ENCODE measurements around the gene FAM47E.
"Not testable (repeated sequence)": the region's sequence is repeated elsewhere in the genome, so short reads cannot be mapped to it uniquely, and the experiment has no call there.

The FAM47E gene

DNA sequence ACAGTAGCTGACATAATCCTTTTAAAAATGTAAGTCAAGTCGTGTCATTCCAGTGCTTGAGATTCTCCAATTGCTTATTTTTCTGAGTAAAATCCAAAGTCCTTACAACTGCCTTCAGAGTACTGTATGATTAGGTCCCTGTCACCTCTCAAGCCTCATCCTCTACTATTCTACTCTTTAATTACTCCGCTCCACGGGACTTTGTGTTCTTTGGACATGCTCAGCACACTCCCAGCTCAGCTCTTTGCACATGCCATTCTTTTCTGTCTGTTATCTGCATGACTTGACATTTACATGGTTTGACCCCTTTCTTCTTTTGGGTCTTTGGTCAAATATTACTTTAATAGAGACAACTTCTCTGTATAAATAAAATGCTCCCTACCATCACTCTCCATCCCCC lies 15.1 kb downstream of the FAM47E start:
- in situ Hi-C loops (cut with MboI; ENCODE audit: low sequenced_read_pairs) = no loop called here

DNA sequence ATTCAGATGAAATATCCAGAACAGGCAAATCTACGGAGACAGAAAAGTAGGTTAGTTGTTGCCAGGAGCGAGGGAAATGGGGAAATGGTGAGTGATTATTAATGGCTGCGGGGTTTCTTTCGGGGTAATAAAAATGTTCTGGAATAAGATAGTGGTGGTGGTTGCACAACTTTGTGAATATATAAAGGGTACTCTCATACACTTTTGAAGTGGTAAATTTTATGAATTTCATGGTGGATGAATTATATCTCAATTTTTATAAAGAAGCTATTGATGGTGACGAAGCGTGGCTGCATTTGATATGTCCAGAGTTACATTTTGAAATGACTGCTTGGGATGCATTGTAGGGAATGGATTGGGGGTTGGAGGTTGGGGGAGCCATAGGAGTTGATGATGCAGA lies 16.3 kb downstream of the FAM47E start:
- in situ Hi-C loops (cut with MboI; ENCODE audit: low sequenced_read_pairs) = no loop called here

DNA sequence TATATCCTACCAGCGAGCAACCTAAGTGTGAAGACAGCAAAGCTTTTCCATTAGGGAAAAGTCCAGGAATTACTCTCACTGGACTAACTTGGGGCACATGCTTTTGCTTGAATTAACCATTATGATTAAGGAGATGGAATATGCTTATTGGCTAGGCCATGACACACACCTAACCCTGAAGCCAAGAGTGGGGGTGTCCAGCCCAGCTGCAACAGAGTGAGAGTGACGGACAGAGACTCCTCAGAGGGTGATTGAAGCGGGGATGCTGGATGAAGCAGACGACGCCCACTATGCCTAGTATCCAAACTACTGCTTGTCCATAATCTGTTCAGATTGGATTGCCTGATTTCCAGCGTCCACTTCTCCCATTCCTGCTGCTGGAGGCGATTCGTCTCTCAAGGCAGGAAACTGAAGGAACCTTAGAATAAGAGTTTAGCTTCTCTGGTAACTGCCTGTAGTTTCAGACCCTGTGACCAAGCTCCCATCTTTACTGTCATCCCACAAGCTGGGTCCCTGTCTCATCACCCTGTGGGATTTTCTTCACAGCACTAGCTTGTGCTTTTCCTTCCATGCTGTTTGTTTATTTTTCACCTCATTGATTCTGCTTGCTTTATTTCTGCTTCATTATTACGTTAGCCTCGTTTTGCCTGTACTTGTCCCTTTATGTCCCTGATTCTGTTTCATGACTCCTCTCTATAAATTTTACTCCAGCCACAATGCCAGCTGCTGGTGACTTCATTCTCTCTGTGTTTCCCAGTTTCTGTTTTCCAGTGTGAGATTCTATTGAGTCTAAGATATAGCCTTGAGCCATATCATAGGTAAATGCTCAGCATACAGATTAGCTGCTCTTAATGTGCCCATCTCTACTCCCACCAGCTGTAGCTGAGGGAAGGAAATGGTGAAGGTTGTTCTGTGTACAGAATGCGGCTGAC lies 19.0 kb downstream of the FAM47E start:
- in situ Hi-C loops (cut with MboI; ENCODE audit: low sequenced_read_pairs) = no loop called here

DNA sequence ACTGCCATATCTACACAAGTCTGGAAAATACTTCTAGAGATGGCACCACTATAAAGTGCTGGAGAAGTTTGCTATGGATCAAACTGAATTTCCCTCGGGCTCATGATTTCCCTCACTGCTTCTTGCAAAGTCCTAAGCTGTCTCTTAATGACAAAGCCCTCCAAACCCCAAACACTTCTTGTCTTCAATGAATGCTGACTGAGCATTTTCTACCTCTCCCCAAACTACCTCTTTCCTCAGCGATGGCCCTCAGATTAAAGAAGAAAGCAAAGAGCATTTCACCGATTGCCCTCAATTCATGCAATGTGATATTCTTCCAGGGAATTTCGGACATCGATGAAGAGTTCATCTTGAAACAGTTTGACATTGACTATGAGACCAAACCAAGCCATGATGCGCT lies 19.7 kb downstream of the FAM47E start:
- in situ Hi-C loops (cut with MboI; ENCODE audit: low sequenced_read_pairs) = no loop called here

DNA sequence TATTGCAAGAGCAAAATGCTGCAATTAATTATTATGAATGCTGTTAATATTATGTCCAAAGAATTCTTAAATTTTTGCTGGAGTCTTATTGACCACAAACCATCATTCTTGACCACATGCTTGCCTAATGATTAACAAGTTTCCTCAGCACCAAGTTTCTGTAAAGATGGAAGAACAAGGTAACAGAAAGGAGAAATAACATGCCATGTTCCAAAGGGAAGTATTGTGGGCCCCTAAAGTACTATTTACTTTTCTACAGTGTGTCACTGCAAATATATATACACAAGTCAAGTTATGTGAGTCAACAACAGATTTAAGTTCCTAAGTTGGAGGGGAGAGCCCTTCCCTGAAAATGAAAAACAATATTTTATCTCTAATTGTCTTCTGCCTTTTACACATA lies 20.6 kb downstream of the FAM47E start:
- in situ Hi-C loops (cut with MboI; ENCODE audit: low sequenced_read_pairs) = no loop called here

DNA sequence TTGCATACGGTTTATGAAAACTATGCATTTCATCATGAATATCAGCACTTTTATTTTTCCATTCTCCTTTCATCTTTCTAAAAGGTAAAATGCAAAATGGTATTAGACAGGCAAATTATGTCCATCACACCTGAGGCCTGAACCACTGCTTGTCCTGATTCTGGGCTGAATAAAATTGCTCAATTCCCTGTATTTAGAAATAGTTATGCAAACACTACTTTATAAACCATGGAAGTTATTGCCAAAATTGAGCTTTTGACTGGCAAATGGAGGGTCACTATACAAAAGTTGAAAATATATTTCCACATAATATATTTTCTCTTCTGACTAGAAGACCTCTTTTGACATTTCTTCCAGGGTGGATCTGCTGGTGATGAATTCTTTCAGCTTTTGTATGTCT lies 21.1 kb downstream of the FAM47E start:
- in situ Hi-C loops (cut with MboI; ENCODE audit: low sequenced_read_pairs) = no loop called here

DNA sequence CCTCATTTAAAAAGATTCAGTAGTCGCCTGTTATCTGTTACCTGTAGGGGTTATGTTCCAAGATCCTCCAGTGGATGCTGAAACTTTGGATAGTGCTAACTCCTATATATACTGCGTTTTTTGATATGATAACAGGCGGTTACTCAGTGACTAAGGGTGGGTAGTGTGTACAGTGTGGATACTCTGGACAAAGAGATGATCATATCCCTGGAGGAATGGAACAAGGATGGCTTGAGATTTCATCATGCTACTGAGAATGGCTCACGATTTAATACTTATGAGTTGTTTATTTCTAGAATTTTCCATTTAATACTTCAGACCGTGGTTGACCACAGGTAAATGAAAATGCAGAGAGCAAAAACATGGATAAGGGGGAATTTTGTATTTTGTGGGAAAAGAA lies 21.5 kb downstream of the FAM47E start:
- in situ Hi-C loops (cut with MboI; ENCODE audit: low sequenced_read_pairs) = no loop called here

DNA sequence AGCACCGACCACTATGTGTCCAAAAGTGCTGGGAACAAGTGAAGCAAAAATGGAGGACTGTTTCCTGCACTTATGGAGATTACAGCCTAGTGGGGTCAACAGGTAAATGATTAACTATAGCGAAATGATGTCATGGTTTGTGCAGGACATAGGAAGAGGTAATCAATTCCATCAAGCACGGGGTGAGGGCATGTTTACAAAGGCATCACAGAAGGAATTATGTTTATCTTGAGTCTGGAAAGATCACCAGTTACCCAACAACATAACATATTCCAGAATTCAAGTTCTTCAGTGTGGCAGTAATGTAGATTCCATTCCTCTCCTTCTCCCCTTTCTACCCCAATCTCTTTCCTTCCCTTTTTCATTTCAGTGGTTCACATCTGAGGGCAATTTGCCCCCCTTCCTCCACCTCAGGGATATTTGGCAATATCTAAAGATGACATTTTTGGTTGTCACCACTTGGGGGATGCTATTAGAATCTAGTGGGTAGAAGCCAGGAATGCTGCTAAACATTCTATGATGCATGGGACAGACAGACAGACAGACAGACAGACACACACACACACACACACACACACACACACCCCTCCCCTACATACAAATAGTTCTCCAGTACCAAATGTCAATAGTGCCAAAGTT lies 24.1 kb downstream of the FAM47E start:
- in situ Hi-C loops (cut with MboI; ENCODE audit: low sequenced_read_pairs) = no loop called here

DNA sequence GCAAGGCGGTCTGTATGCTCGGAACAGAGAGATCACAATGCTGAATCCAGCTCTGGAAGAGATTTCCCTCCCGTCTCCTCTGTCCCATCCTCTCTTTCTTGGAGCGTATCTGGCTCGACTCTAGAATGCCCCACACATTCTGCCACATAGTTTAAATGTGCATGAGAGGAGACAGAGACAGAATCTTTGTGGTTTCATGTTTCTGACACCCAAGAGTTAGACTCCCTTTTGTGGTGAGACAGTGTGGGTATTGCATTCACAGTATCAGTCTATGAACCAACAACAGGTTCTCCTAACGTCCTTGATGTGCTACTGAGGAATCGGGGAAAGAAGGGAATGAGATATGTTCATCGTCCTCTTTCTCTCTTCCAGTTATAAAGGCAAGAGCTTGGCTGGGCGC lies 25.3 kb downstream of the FAM47E start:
- in situ Hi-C loops (cut with MboI; ENCODE audit: low sequenced_read_pairs) = no loop called here

DNA sequence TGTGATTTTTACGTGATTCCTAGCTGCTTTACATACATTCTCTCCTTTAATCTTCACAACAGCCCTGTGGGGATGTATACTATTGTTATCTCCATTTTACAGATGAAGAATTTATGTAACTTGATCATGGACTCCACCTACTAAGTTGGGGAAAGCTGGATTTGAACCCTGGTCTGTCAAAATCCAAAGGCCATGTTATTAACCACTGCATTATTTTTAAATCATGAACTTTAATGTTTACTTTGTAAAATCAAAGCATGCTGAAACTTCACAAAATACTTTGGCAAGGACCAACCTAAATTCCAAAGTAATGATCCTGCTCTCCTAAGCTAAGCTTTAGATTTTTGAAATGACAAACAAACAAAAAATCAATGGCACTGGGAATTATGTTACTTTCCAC lies 26.1 kb downstream of the FAM47E start:
- in situ Hi-C loops (cut with MboI; ENCODE audit: low sequenced_read_pairs) = no loop called here

DNA sequence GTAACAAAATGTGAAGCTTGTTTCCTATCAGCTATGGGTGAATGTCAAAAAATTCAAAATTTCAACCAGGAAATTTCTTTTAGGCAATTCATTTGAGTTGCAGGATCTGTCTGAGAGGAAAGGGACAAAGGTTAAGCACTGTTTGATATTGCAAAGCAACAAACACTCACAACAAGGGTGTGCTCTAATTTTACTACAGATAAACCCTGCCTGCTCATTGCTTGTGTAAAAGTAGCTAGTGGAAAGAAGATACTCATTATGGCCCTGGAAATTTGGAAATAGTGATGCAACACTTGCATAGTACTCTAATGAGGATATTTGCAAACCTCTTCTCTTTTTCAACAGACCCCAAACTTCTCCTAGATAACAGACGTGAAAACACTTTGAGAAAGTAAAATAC lies 27.1 kb downstream of the FAM47E start:
- in situ Hi-C loops (cut with MboI; ENCODE audit: low sequenced_read_pairs) = no loop called here

DNA sequence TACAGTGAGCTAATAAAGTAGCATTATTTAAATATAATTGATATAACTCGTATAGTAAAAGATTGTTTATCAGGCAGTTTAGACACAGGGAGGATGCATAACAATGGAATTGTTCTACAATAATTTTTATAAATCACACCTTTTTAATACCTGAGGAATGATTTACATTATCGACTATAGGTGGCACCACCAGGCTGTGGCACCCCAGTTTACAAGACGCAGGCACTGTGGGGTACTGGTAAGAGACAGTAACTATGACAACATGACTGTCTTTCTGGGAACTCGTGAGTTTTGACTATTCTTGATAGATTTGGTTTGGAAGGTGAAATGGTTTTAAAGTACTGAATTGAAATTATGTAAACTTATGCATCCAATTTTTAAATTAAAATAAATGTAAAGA lies 27.9 kb downstream of the FAM47E start:
- in situ Hi-C loops (cut with MboI; ENCODE audit: low sequenced_read_pairs) = no loop called here

DNA sequence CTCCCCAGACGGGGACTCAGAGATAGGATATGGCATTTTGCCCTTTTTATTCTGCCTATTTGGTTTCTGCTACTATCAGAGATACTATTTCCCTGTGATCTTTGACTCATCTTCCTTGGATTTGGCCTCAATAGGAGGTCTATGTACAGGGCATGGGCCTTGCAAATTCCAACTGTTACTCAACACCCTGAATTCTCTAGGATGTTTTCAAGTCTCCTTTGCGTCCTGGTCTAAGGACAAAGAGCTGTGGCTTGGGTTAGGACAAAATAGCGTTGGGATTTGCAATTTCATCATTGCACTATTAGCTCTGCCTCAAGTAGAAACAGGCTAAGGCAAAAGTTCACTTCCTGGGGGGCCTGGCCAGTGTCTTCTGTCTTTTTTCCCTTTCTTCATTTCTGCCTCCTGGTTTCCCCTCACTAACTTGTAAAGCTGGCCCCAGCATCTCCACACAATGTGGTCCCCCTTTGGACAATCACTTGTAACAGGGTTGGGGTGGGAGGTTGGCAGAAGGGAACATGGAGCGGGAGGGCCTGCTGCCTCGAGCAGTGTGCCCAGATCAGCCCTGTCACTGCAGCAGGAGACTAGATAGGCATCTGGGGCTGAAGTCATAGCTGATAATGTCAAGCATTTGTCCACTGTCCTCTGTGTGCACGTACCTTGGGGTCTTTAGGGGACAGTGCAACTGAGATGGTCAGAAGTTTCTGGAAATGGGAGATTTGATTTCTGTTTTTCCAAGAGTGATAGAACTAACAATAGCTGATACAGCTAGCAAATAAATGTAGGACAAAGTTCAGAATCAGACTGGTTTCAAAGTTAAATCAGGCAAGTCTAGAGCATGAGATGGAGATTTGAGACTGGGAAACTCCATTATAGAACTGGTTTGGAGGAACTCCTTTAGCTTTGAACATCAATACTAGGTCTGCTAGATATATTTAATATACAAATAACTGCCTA lies 29.2 kb downstream of the FAM47E start:
- in situ Hi-C loops (cut with MboI; ENCODE audit: low sequenced_read_pairs) = no loop called here

DNA sequence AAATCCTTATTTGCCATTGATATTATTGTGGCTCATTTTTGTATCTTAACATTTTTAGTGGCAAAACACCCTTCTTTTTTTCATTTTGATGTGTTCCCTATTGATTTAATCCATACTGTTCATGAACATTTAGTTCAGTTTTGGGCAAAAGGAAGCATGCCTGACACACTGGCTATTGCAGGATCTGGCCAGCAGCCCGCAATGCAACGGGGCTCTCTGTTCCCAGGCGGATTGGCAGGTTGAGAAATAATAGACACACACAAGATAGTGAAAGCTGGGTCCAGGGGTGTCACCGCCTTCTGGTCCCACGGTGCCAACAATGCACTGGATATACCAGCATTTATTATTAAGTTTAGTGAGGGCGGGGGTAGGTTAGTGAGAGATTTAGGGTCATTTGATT lies 30.1 kb downstream of the FAM47E start:
- in situ Hi-C loops (cut with MboI; ENCODE audit: low sequenced_read_pairs) = not testable (repeated sequence)

DNA sequence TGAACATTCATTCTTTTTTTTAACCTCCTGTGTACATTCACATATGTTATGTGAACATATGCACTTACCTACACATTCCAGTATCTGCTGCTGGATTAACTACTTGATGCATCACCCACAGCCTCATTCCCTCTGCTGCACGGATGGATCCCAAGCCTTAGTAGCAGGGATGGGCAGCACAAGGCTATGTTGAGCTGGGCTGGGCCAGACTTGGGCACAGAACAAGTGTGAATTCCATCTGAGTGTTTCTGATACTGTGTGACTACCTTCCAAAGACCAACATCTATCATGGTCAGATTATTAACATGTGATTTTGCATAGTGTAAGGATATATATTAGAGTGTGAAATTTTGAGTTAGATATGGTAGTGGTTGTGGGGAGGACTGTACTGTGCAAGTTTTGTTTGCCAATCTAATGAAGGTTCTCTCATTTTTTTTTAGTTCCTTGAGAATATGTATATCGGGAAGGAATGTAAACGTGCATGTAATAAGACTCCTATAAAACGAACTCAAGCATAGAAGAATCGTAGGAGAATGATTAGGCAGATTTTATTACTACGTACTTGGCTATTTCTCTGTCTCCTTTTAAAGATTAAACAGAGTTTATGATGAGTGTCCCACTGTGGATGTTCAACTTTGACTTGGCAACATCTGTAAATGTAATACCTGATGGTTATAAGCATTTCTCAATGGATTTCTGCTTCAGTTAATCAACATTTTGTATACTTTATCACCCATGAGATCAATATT lies 31.6 kb downstream of the FAM47E start:
- in situ Hi-C loops (cut with MboI; ENCODE audit: low sequenced_read_pairs) = no loop called here

DNA sequence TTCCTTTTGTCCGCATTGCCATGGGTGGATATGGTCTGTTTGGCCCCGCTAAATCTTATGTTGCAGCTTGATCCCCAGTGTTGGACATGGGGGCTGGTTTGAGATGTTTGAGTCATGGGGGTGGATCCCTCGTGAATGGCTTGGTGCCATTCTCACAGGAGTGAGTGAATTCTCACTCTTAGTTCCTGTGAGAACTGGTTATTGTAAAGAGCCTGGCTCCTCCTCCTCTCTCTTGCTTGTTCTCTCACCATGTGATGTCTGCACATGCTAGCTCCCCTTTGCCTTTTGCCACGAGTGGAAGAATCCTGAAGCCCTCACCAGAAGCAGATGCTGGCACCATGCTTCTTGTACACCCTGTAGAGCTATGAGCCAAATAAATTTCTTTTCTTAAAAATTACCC lies 32.4 kb downstream of the FAM47E start:
- in situ Hi-C loops (cut with MboI; ENCODE audit: low sequenced_read_pairs) = no loop called here

DNA sequence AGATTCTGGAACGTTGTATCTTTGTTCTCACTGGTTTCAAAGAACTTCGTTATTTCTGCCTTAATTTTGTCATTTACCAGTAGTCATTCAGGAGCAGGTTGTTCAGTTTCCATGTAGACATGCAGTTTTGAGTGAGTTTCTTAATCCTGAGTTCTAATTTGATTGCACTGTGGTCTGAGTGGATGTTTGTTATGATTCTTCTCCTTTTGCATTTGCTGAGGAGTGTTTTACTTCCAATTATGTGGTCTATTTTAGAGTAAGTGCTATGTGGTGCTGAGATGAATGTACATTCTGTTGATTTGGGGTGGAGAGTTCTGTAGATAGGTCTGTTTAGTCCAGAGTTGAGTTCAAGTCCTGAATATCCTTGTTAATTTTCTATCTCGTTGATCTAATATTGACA lies 36.3 kb downstream of the FAM47E start:
- in situ Hi-C loops (cut with MboI; ENCODE audit: low sequenced_read_pairs) = not testable (repeated sequence)

DNA sequence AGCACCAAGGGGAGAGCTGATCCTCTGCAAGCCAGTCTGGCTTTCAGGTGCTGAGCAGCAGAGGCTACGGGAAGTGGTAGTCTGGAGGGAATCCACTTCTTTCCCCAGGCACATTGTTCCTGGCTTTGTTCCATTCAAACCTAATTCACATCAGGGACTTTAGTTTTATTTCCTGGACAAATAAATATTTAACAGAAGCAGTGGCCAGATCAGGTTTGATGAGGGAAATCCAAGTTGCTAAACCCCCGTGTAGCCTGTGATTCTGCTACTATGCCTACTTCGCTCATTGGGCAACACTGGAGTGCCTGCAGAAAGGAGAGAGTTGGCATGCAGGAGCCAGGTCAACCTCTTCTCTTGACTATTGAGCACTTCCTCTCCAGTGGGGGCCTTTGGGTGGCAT lies 41.2 kb downstream of the FAM47E start:
- in situ Hi-C loops (cut with MboI; ENCODE audit: low sequenced_read_pairs) = no loop called here

DNA sequence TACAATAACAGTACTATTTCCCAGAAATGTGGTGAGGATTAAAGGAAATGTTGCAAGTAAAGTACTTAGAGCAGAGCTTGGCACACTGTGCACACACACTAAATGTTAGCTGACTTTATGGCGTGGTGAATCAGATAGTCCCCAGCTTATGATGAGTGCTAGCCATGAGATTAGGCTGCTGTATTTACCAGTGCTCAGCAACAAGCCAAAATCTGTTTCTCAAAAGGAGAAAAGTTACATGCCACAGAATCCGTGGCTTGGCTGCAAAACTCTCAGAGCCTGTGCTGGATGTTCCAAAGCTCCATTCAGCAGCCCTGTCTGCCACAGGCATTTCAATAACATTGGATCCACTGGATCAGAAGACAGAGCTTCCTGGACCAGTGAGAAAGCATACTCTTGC lies 42.3 kb downstream of the FAM47E start:
- in situ Hi-C loops (cut with MboI; ENCODE audit: low sequenced_read_pairs) = no loop called here

DNA sequence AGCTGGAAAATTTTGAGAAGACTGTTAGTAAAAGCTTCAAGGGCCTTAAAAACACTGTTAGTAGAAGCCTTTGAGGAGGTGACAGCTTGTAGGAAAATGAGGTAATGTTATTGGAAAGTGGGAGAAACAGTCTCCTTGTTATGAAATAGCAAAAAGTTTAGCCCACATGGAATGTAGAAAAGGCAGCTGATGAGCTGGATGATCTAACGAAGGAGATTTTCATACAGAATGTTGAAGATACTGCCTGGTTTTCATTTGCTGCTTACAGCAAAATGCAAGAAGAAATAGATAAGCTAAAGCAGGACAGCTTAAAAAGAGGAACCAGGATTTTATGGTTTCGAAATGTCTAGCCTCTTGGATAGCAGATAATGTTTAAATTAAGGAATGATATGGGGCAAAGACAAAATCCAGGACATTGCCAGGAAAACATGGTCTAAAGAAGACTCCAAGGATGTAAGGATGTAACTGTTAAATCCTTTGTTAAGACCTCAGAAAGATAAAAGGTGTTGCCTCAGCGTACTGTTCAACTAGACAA lies 44.8 kb downstream of the FAM47E start:
- in situ Hi-C loops (cut with MboI; ENCODE audit: low sequenced_read_pairs) = no loop called here
